ENCODE measurements around the gene DNAJC5G. TPM values are rescaled to one million over a fixed set of nuclear protein-coding genes. Genes with fewer than 3 reads are reported as not detected.

The DNAJC5G gene
- total RNA-seq, 1 experiment from 2014 or later, result not detected

DNA sequence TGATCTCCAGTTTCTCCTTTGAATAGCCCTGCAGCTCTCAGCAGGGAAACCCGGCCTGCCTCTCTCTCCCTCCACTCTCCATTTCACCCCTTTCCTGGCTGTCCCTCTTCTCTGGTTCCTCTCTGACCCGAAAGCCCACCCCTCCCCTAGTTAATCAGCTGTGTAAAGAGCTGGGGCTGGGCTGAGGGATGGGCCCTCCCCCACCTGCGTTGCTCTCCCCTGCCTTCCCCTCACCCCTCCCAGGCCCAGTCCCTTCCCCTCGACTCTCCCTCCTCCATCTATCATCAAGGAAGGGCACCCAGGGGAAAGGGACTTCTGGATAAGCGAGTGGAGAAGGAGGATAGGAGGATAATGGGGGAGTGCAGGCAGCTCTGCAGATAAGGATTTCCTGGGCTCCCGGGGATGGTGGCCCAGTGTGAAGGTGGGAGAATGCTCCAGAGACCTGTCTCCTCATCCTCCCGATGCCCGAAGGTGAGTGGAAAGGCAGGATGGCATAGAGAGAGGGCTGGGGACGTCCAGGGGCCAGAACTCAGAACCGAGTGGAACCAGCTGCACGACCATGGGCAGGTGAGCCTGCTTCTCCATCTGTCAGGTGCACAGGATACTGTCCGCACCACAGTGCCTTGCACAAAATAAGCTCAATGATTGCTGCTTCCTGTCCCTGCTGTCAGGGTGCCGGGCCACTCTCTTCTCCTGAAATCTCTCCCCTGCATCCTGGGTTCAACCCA lies 24.4 kb upstream of the DNAJC5G start:
- DNase-seq, result no peak
- Histone ChIP-seq H3K79me2 (ENCODE audit: low read depth) (no peaks in the 10 kb centered on the region), H3K27me3 (ENCODE audit: insufficient read depth, low read depth) (peaks cover 1% of the 10 kb centered on the region; the same call in 1 of the 2 replicates), H3K27ac (no peak overlapping the region), H3F3A (ENCODE audit: insufficient read depth, low read depth) (no peaks in the 10 kb centered on the region; the same call in 1 of the 2 replicates), H2AFZ (no peak overlapping the region), H4K20me1 (ENCODE audit: insufficient read depth) (no peaks in the 10 kb centered on the region), H3K9me2 (ENCODE audit: insufficient read depth) (no peaks in the 10 kb centered on the region), H3K9me3 (ENCODE audit: insufficient read depth, low read depth) (no peaks in the 10 kb centered on the region), H3K4me3 (no peak overlapping the region), H3K4me2 (no peak overlapping the region), H3K4me1 (replicated peaks; ENCODE audit: insufficient read depth) (no peaks in the 10 kb centered on the region), H3K36me3 (ENCODE audit: low read depth) (no peaks in the 10 kb centered on the region)
- CTCF ChIA-PET, result interaction anchor here (0.6 kb wide), 2 partner anchors 52 to 225 kb away, joined by 3 to 5 read pairs; no protein-coding TSS in a partner anchor
- intact Hi-C loops (cut with micrococcal nuclease; ENCODE audit: unreplicated experiment), result loop anchor here (1.0 kb wide), 2 partner anchors 29 to 52 kb away; no protein-coding TSS in a partner anchor
- TF ChIP-seq, protein P1, sequence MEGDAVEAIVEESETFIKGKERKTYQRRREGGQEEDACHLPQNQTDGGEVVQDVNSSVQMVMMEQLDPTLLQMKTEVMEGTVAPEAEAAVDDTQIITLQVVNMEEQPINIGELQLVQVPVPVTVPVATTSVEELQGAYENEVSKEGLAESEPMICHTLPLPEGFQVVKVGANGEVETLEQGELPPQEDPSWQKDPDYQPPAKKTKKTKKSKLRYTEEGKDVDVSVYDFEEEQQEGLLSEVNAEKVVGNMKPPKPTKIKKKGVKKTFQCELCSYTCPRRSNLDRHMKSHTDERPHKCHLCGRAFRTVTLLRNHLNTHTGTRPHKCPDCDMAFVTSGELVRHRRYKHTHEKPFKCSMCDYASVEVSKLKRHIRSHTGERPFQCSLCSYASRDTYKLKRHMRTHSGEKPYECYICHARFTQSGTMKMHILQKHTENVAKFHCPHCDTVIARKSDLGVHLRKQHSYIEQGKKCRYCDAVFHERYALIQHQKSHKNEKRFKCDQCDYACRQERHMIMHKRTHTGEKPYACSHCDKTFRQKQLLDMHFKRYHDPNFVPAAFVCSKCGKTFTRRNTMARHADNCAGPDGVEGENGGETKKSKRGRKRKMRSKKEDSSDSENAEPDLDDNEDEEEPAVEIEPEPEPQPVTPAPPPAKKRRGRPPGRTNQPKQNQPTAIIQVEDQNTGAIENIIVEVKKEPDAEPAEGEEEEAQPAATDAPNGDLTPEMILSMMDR (conservative IDR thresholded peaks at IDR 0.05), result no peak
- no peak for TF ChIP-seq EZH2 (IDR thresholded peaks at IDR 0.05; ENCODE audit: low read depth)
- POLR2A ChIA-PET (ENCODE audit: unreplicated experiment), result no interaction called here
- BruUV-seq (replicated peaks), result no TSS peak

DNA sequence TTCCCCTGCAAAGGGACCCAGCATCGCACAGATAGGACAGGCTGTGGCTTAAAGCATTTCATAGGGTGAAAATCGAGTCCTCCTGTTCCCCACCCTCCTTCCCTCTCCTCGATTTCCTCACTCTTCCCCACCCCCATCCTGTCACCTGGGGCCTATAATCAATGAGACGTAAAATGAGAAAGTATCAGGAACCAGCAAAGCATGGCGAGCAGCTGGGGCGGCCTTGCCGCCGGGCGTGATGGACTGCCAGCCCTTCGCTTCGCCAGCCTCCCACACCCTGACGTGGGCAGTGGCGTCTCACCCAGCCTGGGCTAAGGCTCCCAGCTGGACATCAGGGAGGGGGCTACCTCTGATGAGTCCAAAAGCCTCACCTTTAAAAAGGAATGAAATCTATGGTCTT lies 23.5 kb upstream of the DNAJC5G start:
- BruUV-seq (replicated peaks), result no TSS peak
- peaks cover 9% of the 10 kb centered on the region; the same call in 1 of the 2 replicates for H3K27me3 ChIP-seq (ENCODE audit: insufficient read depth, low read depth)
- CTCF ChIA-PET, result no interaction called here

DNA sequence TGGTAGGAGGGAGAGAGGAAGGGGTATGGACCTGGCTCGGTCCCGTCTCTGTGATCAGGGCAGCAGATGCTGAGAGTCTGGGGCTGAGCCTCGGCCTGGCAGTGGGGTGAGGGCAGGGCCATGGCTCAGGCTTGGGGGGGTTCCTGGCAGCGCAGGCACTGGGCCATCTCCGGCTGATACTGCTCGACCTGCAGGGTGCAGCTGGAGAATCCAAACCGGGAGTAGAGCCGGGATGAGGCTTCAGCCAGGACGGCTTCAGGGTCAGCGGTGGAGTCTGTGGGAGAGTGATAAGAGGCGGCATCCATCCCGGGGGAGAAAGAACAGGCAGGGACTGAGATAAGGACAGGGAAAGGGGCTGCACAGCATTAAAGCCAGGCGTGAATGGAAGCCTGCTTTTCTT lies 20.0 kb upstream of the DNAJC5G start:
- intact Hi-C loops (cut with micrococcal nuclease; ENCODE audit: unreplicated experiment), result no loop called here
- Histone ChIP-seq H3K4me1 (replicated peaks; ENCODE audit: insufficient read depth) (no peaks in the 10 kb centered on the region), H3K27ac (no peak overlapping the region), H3K9me2 (ENCODE audit: insufficient read depth) (no peaks in the 10 kb centered on the region), H3K4me3 (no peak overlapping the region), H3K36me3 (ENCODE audit: low read depth) (no peaks in the 10 kb centered on the region), H3K9me3 (ENCODE audit: insufficient read depth, low read depth) (no peaks in the 10 kb centered on the region), H3K79me2 (ENCODE audit: low read depth) (no peaks in the 10 kb centered on the region), H3F3A (ENCODE audit: insufficient read depth, low read depth) (no peaks in the 10 kb centered on the region), H2AFZ (no peak overlapping the region), H3K27me3 (ENCODE audit: insufficient read depth, low read depth) (peaks cover 27% of the 10 kb centered on the region), H4K20me1 (ENCODE audit: insufficient read depth) (no peaks in the 10 kb centered on the region), H3K4me2 (no peak overlapping the region)
- ChIA-PET POLR2A (ENCODE audit: unreplicated experiment) (no interaction called here), CTCF (no interaction called here)
- no TSS peak for BruUV-seq (replicated peaks)
- TF ChIP-seq EZH2 (IDR thresholded peaks at IDR 0.05; ENCODE audit: low read depth), result no peak
- TF ChIP-seq, protein P1 (conservative IDR thresholded peaks at IDR 0.05), result no peak
- DNase-seq, result no peak

More for the DNA sequence above, 23.5 kb upstream of the DNAJC5G start:
- no peaks in the 10 kb centered on the region for H3F3A ChIP-seq (ENCODE audit: insufficient read depth, low read depth)
- intact Hi-C loops (cut with micrococcal nuclease; ENCODE audit: unreplicated experiment), result no loop called here
- no peak overlapping the region for H3K4me3 ChIP-seq
- H2AFZ ChIP-seq, result no peak overlapping the region
- no peaks in the 10 kb centered on the region for H3K36me3 ChIP-seq (ENCODE audit: low read depth)
- H3K79me2 ChIP-seq (ENCODE audit: low read depth), result no peaks in the 10 kb centered on the region
- no peak for DNase-seq
- H3K9me3 ChIP-seq (ENCODE audit: insufficient read depth, low read depth), result no peaks in the 10 kb centered on the region
- H3K27ac ChIP-seq, result no peak overlapping the region
- H3K4me2 ChIP-seq, result no peak overlapping the region
- POLR2A ChIA-PET (ENCODE audit: unreplicated experiment), result no interaction called here
- no peaks in the 10 kb centered on the region for H4K20me1 ChIP-seq (ENCODE audit: insufficient read depth)
- TF ChIP-seq, protein P1 (conservative IDR thresholded peaks at IDR 0.05), result no peak
- H3K4me1 ChIP-seq (replicated peaks; ENCODE audit: insufficient read depth), result no peaks in the 10 kb centered on the region
- no peaks in the 10 kb centered on the region for H3K9me2 ChIP-seq (ENCODE audit: insufficient read depth)
